Measurements from ENCODE around the gene CXCR5.

CXCR5 gene

DNA sequence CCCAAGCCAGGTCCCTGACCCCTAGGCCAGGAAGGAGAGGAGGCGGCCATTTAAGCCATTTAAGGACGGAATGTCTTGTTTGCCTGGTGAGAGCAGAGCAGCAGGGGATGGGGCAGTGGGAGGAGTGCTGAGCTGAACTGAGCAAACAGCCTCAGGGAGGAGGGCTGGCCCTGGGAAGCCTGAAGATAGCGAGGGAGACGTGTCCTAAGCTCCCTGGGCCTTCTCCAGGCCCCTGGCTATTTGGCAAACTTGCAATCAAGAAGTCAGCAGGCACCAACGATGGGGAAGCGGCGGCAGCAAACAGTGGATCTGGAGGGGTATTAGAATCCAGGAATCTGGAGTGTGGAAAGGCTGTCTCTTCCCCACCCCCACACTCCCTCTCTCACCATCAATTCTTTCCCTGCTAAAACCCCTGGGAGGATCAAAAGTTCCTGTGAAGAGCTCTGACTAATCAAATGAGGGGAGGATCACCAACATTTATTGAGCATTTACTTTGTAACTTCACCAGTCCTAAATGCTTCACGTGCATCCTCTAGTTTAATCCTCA is 33.2 kb downstream of the CXCR5 start (continued):
- TF ChIP-seq, protein P1, sequence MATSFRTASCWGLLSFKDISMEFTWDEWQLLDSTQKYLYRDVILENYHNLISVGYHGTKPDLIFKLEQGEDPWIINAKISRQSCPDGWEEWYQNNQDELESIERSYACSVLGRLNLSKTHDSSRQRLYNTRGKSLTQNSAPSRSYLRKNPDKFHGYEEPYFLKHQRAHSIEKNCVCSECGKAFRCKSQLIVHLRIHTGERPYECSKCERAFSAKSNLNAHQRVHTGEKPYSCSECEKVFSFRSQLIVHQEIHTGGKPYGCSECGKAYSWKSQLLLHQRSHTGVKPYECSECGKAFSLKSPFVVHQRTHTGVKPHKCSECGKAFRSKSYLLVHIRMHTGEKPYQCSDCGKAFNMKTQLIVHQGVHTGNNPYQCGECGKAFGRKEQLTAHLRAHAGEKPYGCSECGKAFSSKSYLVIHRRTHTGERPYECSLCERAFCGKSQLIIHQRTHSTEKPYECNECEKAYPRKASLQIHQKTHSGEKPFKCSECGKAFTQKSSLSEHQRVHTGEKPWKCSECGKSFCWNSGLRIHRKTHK (tag by site-specific recombination; IDR thresholded peaks at IDR 0.05), result no peak
- TF ChIP-seq ZBTB48 (tag by site-specific recombination; IDR thresholded peaks at IDR 0.05) (peak; percentile 71), ZNF221 (tag by site-specific recombination; IDR thresholded peaks at IDR 0.05; ENCODE audit: borderline replicate concordance) (no peak), ZFP3 (tag by site-specific recombination; IDR thresholded peaks at IDR 0.05; ENCODE audit: low read depth) (no peak), ZNF660 (tag by site-specific recombination; IDR thresholded peaks at IDR 0.05) (peak; percentile 88), PRDM10 (tag by site-specific recombination; IDR thresholded peaks at IDR 0.05) (0 out of 2 replicates have a peak, but pooled peaks have one; percentile 17), ZNF585B (tag by site-specific recombination; IDR thresholded peaks at IDR 0.05) (no peak), EGR2 (tag by site-specific recombination; IDR thresholded peaks at IDR 0.05; ENCODE audit: low read depth) (0 out of 2 replicates have a peak, but pooled peaks have one; percentile 29), ZBTB26 (tag by site-specific recombination; optimal IDR thresholded peaks at IDR 0.05) (no peak), TRIM28 (IDR thresholded peaks at IDR 0.05; ENCODE audit: borderline replicate concordance, low read length) (peak; percentile 67), ZSCAN4 (tag by site-specific recombination; IDR thresholded peaks at IDR 0.05) (no peak), ZBTB49 (tag by site-specific recombination; IDR thresholded peaks at IDR 0.05; ENCODE audit: low read depth) (no peak), SP2 (tag by site-specific recombination; IDR thresholded peaks at IDR 0.05) (no peak), ZBTB1 (tag by site-specific recombination; IDR thresholded peaks at IDR 0.05) (no peak), ZNF514 (tag by site-specific recombination; IDR thresholded peaks at IDR 0.05) (no peak), ZNF214 (tag by site-specific recombination; IDR thresholded peaks at IDR 0.05; ENCODE audit: borderline replicate concordance) (no peak), ZNF791 (tag by site-specific recombination; IDR thresholded peaks at IDR 0.05) (no peak), HOXA7 (CRISPR knock-in tag; IDR thresholded peaks at IDR 0.05; ENCODE audit: borderline replicate concordance) (no peak), ZNF2 (tag by site-specific recombination; IDR thresholded peaks at IDR 0.05) (no peak), GLIS2 (tag by site-specific recombination; IDR thresholded peaks at IDR 0.05) (no peak), ZNF558 (tag by site-specific recombination; IDR thresholded peaks at IDR 0.05) (no peak)
- TF ChIP-seq, protein P2, sequence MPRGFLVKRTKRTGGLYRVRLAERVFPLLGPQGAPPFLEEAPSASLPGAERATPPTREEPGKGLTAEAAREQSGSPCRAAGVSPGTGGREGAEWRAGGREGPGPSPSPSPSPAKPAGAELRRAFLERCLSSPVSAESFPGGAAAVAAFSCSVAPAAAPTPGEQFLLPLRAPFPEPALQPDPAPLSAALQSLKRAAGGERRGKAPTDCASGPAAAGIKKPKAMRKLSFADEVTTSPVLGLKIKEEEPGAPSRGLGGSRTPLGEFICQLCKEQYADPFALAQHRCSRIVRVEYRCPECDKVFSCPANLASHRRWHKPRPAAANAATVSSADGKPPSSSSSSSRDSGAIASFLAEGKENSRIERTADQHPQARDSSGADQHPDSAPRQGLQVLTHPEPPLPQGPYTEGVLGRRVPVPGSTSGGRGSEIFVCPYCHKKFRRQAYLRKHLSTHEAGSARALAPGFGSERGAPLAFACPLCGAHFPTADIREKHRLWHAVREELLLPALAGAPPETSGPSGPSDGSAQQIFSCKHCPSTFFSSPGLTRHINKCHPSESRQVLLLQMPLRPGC (tag by site-specific recombination; IDR thresholded peaks at IDR 0.05), result no peak
- TF ChIP-seq, protein P3, sequence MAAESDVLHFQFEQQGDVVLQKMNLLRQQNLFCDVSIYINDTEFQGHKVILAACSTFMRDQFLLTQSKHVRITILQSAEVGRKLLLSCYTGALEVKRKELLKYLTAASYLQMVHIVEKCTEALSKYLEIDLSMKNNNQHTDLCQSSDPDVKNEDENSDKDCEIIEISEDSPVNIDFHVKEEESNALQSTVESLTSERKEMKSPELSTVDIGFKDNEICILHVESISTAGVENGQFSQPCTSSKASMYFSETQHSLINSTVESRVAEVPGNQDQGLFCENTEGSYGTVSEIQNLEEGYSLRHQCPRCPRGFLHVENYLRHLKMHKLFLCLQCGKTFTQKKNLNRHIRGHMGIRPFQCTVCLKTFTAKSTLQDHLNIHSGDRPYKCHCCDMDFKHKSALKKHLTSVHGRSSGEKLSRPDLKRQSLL (tag by site-specific recombination; IDR thresholded peaks at IDR 0.05), result no peak
